H9 (cell line): ENCODE measurements around the gene NDUFV1. TPM values are rescaled to one million over a fixed set of nuclear protein-coding genes. Genes with fewer than 3 reads are reported as not detected.

ENCODE experiments used
- DNase-seq: peaks from one replicate; pipeline ENCODE4 v3.0.0-alpha.2; 2017
- H2AFZ ChIP-seq: one replicate; pipeline ENCODE4 v1.6.1; 2013; ENCODE audit warnings: mild to moderate bottlenecking, low read length, control low read depth, moderate library complexity
- H2AK5ac ChIP-seq: 2 replicates; pipeline ENCODE4 v1.6.1; 2013; ENCODE audit warnings: low read length, control low read depth, mixed read lengths; ENCODE audit not compliant: insufficient read length
- H2BK120ac ChIP-seq: one replicate; pipeline ENCODE4 v1.6.1; 2013; ENCODE audit warnings: low read depth, mild to moderate bottlenecking, low read length, control low read depth, inconsistent platforms; ENCODE audit not compliant: poor library complexity, severe bottlenecking
- H2BK12ac ChIP-seq: 2 replicates; pipeline ENCODE4 v1.6.1; 2013; ENCODE audit warnings: low read length, control low read depth, mixed read lengths, low read depth; ENCODE audit not compliant: insufficient read length
- H2BK15ac ChIP-seq: 2 replicates; pipeline ENCODE4 v1.6.1; 2013; ENCODE audit warnings: low read depth, low read length, control low read depth
- H2BK20ac ChIP-seq: one replicate; pipeline ENCODE4 v1.6.1; 2013; ENCODE audit warnings: low read depth, mild to moderate bottlenecking, low read length, control low read depth, inconsistent platforms; ENCODE audit not compliant: poor library complexity, severe bottlenecking
- H2BK5ac ChIP-seq: 2 replicates; pipeline ENCODE4 v1.6.1; 2013; ENCODE audit warnings: low read length, control low read depth, mixed read lengths; ENCODE audit not compliant: insufficient read length
- H3K14ac ChIP-seq: 2 replicates; pipeline ENCODE4 v1.6.1; 2013; ENCODE audit warnings: low read length, control low read depth; ENCODE audit not compliant: insufficient read depth
- H3K18ac ChIP-seq: 2 replicates; pipeline ENCODE4 v1.6.1; 2013; ENCODE audit warnings: low read depth, mild to moderate bottlenecking, mixed read lengths, low read length, control low read depth; ENCODE audit not compliant: insufficient read length
- H3K23ac ChIP-seq: 2 replicates; pipeline ENCODE4 v1.6.1; 2013; ENCODE audit warnings: low read length, control low read depth, mixed read lengths, low read depth; ENCODE audit not compliant: insufficient read length
- H3K23me2 ChIP-seq: 2 replicates; pipeline ENCODE4 v1.6.1; 2013; ENCODE audit warnings: low read depth, mild to moderate bottlenecking, mixed read lengths, low read length, control low read depth; ENCODE audit not compliant: insufficient read length, poor library complexity, severe bottlenecking
- H3K27ac ChIP-seq: 2 replicates; pipeline ENCODE4 v1.5.1; 2013; ENCODE audit warnings: low read length, control low read depth, mixed read lengths, low read depth; ENCODE audit not compliant: insufficient read length
- H3K27me3 ChIP-seq: 2 replicates; pipeline ENCODE4 v1.6.1; 2013; ENCODE audit warnings: low read length, control low read depth, inconsistent platforms; ENCODE audit not compliant: insufficient read depth
- H3K4ac ChIP-seq: 2 replicates; pipeline ENCODE4 v1.6.1; 2013; ENCODE audit warnings: low read depth, mild to moderate bottlenecking, control low read depth, inconsistent platforms, low read length, moderate library complexity
- H3K4me1 ChIP-seq: 2 replicates; pipeline ENCODE4 v1.6.1; 2013; ENCODE audit warnings: low read length, control low read depth, inconsistent platforms; ENCODE audit not compliant: insufficient read depth
- H3K4me2 ChIP-seq: 2 replicates; pipeline ENCODE4 v1.6.1; 2013; ENCODE audit warnings: low read length, control low read depth, mixed read lengths; ENCODE audit not compliant: insufficient read length, insufficient read depth
- H3K56ac ChIP-seq: 2 replicates; pipeline ENCODE4 v1.6.1; 2013; ENCODE audit warnings: low read depth, mild to moderate bottlenecking, mixed read lengths, low read length, control low read depth; ENCODE audit not compliant: insufficient read length
- H3K79me1 ChIP-seq: 2 replicates; pipeline ENCODE4 v1.6.1; 2013; ENCODE audit warnings: low read depth, mild to moderate bottlenecking, moderate library complexity, low read length, control low read depth, inconsistent platforms; ENCODE audit not compliant: insufficient read depth, poor library complexity, severe bottlenecking
- H3K79me2 ChIP-seq: 2 replicates; pipeline ENCODE4 v1.6.1; 2013; ENCODE audit warnings: low read length, control low read depth, inconsistent platforms; ENCODE audit not compliant: insufficient read depth
- H3K9ac ChIP-seq: 2 replicates; pipeline ENCODE4 v1.6.1; 2013; ENCODE audit warnings: low read length, control low read depth, mixed read lengths; ENCODE audit not compliant: insufficient read length; ENCODE audit errors: extremely low read depth
- H3K9me3 ChIP-seq: one replicate; pipeline ENCODE4 v1.6.1; 2013; ENCODE audit warnings: low read depth, low read length, inconsistent platforms; ENCODE audit not compliant: control insufficient read depth
- H3T11ph ChIP-seq: one replicate; pipeline ENCODE4 v1.6.1; 2013; ENCODE audit warnings: mild to moderate bottlenecking, low read length, control low read depth, inconsistent platforms
- H4K20me1 ChIP-seq: one replicate; pipeline ENCODE4 v1.6.1; 2013; ENCODE audit not compliant: control insufficient read depth, insufficient read length, insufficient read depth
- H4K5ac ChIP-seq: 2 replicates; pipeline ENCODE4 v1.6.1; 2013; ENCODE audit warnings: low read depth, mild to moderate bottlenecking, mixed read lengths, low read length, control low read depth; ENCODE audit not compliant: insufficient read length
- H4K8ac ChIP-seq: replicated peaks from 2 replicates; pipeline ENCODE4 v1.6.1; 2013; ENCODE audit warnings: low read length, control low read depth, mixed read lengths, low read depth; ENCODE audit not compliant: insufficient read length
- H4K91ac ChIP-seq: 2 replicates; pipeline ENCODE4 v1.6.1; 2013; ENCODE audit warnings: low read depth, mild to moderate bottlenecking, moderate library complexity, mixed read lengths, low read length, control low read depth; ENCODE audit not compliant: insufficient read length
- H3K27ac Mint-ChIP-seq, 3 experiments: 2 replicates in 2 of 3; 3 replicates in 1 of 3; pipeline ENCODE4 v1.8.0; 2020 to 2021; ENCODE audit warnings: mixed read lengths in 3 of 3, mild to moderate bottlenecking in 1 of 3, moderate library complexity in 1 of 3
- H3K27me3 Mint-ChIP-seq: 2 replicates; pipeline ENCODE4 v1.8.0; 2021; ENCODE audit warnings: low read depth, mild to moderate bottlenecking, moderate library complexity, mixed read lengths
- H3K36me3 Mint-ChIP-seq, 3 experiments: 2 replicates in 2 of 3; 3 replicates in 1 of 3; pipeline ENCODE4 v1.8.0; 2020 to 2021; ENCODE audit warnings: low read depth in 3 of 3, mixed read lengths in 3 of 3; ENCODE audit not compliant: insufficient read depth in 1 of 3
- H3K4me1 Mint-ChIP-seq, 2 experiments: 2 replicates each; pipeline ENCODE4 v1.8.0; 2020; ENCODE audit warnings: mixed read lengths in 2 of 2
- H3K4me3 Mint-ChIP-seq, 2 experiments: 2 replicates in 1 of 2; 3 replicates in 1 of 2; pipeline ENCODE4 v1.8.0; 2020 to 2021; ENCODE audit warnings: mild to moderate bottlenecking in 2 of 2, mixed read lengths in 2 of 2, moderate library complexity in 1 of 2
- H3K9me3 Mint-ChIP-seq, 2 experiments: 2 replicates in 1 of 2; 3 replicates in 1 of 2; pipeline ENCODE4 v1.8.0; 2020; ENCODE audit warnings: mild to moderate bottlenecking in 2 of 2, mixed read lengths in 2 of 2, moderate library complexity in 1 of 2
- CTCF ChIP-seq: fragments of 200-600 bp; sonication (generic); conservative IDR thresholded peaks from 3 replicates; pipeline ENCODE4 v1.8.0; 2021; ENCODE audit warnings: antibody characterized with exemption, mild to moderate bottlenecking
- WGBS: extraction: QIAGEN DNeasy Blood & Tissue Kit; methylation state at CpG from one replicate; pipeline ENCODE4 v1.1.7; 2013; ENCODE audit warnings: missing lambda C conversion rate, low lambda C conversion rate, mixed read lengths; ENCODE audit not compliant: insufficient read length; ENCODE audit errors: extremely low coverage; 5-methylcytosine and 5-hydroxymethylcytosine counted together
- total RNA-seq: library from RNA; stranded (reverse); gene quantifications from 2 replicates; pipeline ENCODE4 v1.2.1, GENCODE V29; 2021

The NDUFV1 gene
- total RNA-seq, 1 experiment from 2014 or later, result 154 TPM

- no peak overlapping the region for H2AFZ ChIP-seq
- no peaks in the 10 kb centered on the region; the same call in 1 of the 2 replicates for H3K4me1 ChIP-seq
- H3K18ac ChIP-seq, result no peak overlapping the region
- no peak overlapping the region; the same call in 1 of the 2 replicates for H3K14ac ChIP-seq
- Mint-ChIP-seq H3K36me3 (peaks cover 3 to 8% (median 6%) of the 10 kb centered on the region in 3 experiments; a peak in 6 of 7 replicates), H3K27me3 (peaks cover 21% of the 10 kb centered on the region), H3K9me3 (peaks cover 0 to 3% of the 10 kb centered on the region in 2 experiments; a peak in 2 of 5 replicates), H3K27ac (no peak overlapping the region), H3K4me3 (peak overlapping the region; percentile 33 to 59; a peak in 3 of 5 replicates), H3K4me1 (peaks cover 22 to 30% of the 10 kb centered on the region in 2 experiments)
- no peak overlapping the region for H2BK120ac ChIP-seq
- H3K9ac ChIP-seq, result no peak overlapping the region
- no peak for DNase-seq
- no peaks in the 10 kb centered on the region for H3K9me3 ChIP-seq
- no peaks in the 10 kb centered on the region for H3K23me2 ChIP-seq
- H3K4ac ChIP-seq, result no peak overlapping the region
- no peaks in the 10 kb centered on the region for H4K20me1 ChIP-seq
- no peak overlapping the region for H3K4me2 ChIP-seq
- no peak overlapping the region for H2BK20ac ChIP-seq
- no peak overlapping the region for H4K8ac ChIP-seq
- H2BK12ac ChIP-seq, result no peak overlapping the region
- no peak overlapping the region for H3T11ph ChIP-seq
- no peaks in the 10 kb centered on the region for H3K79me2 ChIP-seq
- WGBS, result no CpG with 5 or more reads among the region's 2 CpGs
- no peak overlapping the region for H2AK5ac ChIP-seq
- no peak overlapping the region for H4K5ac ChIP-seq
- H4K91ac ChIP-seq, result no peak overlapping the region
- no peak overlapping the region for H2BK15ac ChIP-seq
- no peak overlapping the region for H3K27ac ChIP-seq
- TF ChIP-seq CTCF, result no peak
- no peak overlapping the region for H3K56ac ChIP-seq
- H2BK5ac ChIP-seq, result no peak overlapping the region
- H3K23ac ChIP-seq, result no peak overlapping the region
- H3K79me1 ChIP-seq, result no peaks in the 10 kb centered on the region
- H3K27me3 ChIP-seq, result no peaks in the 10 kb centered on the region
These were observed 25.1 kb downstream of the NDUFV1 start for GRCh38 chr11:67631853-67632174.
